A549 treated with ZK216348 at 1 μM for 4 hours (cell line): ENCODE data around the gene ERBB2. TPM values are rescaled to one million over a fixed set of nuclear protein-coding genes. Genes with fewer than 3 reads are reported as not detected.

Experiments used
- total RNA-seq: library from RNA; stranded (reverse); fragments of 200-300 nt; extraction: Qiagen RNA extraction; gene quantifications from 5 replicates; pipeline ENCODE4 v1.2.3, GENCODE V29; 2022; ENCODE audit warnings: low read depth

Gene ERBB2
- total RNA-seq = 21.6 to 41.0 TPM (median 33.9 TPM) in 5 replicates

GRCh38 chr17:39699818-39700147, at the start of gene ERBB2:
TSS of gene ERBB2 (plus strand) at chr17:39700064. CDS start at chr17:39700239, 175 bp downstream.

GRCh38 chr17:39664581-39665561, 35.0 kb upstream of the ERBB2 start, which contains the start of gene TCAP:
TSS of gene TCAP (plus strand) at chr17:39665349. CDS start at chr17:39665360, 11 bp downstream.

GRCh38 chr17:39667945-39668924, 31.6 kb upstream of the ERBB2 start, which contains the start of gene PNMT:
TSS of gene PNMT (plus strand) at chr17:39668453. CDS start at chr17:39668476, 23 bp downstream.

GRCh38 chr17:39687546-39688474, 12.1 kb upstream of the ERBB2 start, which contains the start of gene PGAP3:
TSS of gene PGAP3 (minus strand) at chr17:39688057. CDS start at chr17:39688014, 43 bp downstream.

GRCh38 chr17:39730095-39730921, 30.4 kb downstream of the ERBB2 start, which contains the start of gene MIEN1:
TSS of gene MIEN1 (minus strand) at chr17:39730532. CDS start at chr17:39730495, 37 bp downstream.

GRCh38 chr17:39737760-39738567, 38.1 kb downstream of the ERBB2 start, which contains the start of gene GRB7:
TSS of gene GRB7 (plus strand) at chr17:39737938. CDS start at chr17:39742302, 4,364 bp downstream.

Other genes starting within 250 kb of the ERBB2 start
- gene MED1, start 248.8 kb upstream of the ERBB2 start, total RNA-seq = 24.4 to 38.4 TPM (median 32.3 TPM) in 5 replicates
- 28.6 to 43.7 TPM (median 35.8 TPM) in 5 replicates for gene CDK12, start 238.6 kb upstream of the ERBB2 start, total RNA-seq
- gene NEUROD2, start 92.1 kb upstream of the ERBB2 start, total RNA-seq = 0.18 TPM in 1 of 5 replicates, not detected in the others
- 0.16 to 0.19 TPM in 2 of 5 replicates, not detected in the others for gene PPP1R1B, start 73.1 kb upstream of the ERBB2 start, total RNA-seq
- gene STARD3, start 62.9 kb upstream of the ERBB2 start, total RNA-seq = 31.6 to 68.1 TPM (median 59.0 TPM) in 5 replicates
- 0.61 to 1.7 TPM (median 1.1 TPM) in 5 replicates for gene TCAP, start 34.7 kb upstream of the ERBB2 start, total RNA-seq
- gene PNMT, start 31.6 kb upstream of the ERBB2 start, total RNA-seq = 0.12 to 0.14 TPM in 2 of 5 replicates, not detected in the others
- gene PGAP3, start 12.0 kb upstream of the ERBB2 start, total RNA-seq = 5.1 to 8.4 TPM (median 7.4 TPM) in 5 replicates
- gene MIEN1, start 30.5 kb downstream of the ERBB2 start, total RNA-seq = 85.3 to 99.9 TPM (median 90.4 TPM) in 5 replicates
- gene GRB7, start 37.9 kb downstream of the ERBB2 start, total RNA-seq = 3.9 to 7.4 TPM (median 5.1 TPM) in 5 replicates
- not detected in 5 replicates for gene IKZF3, start 164.2 kb downstream of the ERBB2 start, total RNA-seq
- not detected in 5 replicates for gene ZPBP2, start 168.1 kb downstream of the ERBB2 start, total RNA-seq
- 1.7 to 3.1 TPM (median 1.9 TPM) in 5 replicates for gene GSDMB, start 218.6 kb downstream of the ERBB2 start, total RNA-seq
- gene ORMDL3, start 227.5 kb downstream of the ERBB2 start, total RNA-seq = 36.9 to 42.2 TPM (median 40.0 TPM) in 5 replicates
- gene LRRC3C, start 227.7 kb downstream of the ERBB2 start, total RNA-seq = not detected in 5 replicates